Measurements from ENCODE around the gene SCN4A.

- TF ChIP-seq CTCF (IDR thresholded peaks at IDR 0.05), result no peak
- no peak for TF ChIP-seq POLR2A (IDR thresholded peaks at IDR 0.05)
These were observed 2.9 kb upstream of the SCN4A start for GRCh38 chr17:63975541-63976092.

Data from tibial nerve (tissue), 3 donors.